ENCODE data around the gene SMCHD1. TPM values are rescaled to one million over a fixed set of nuclear protein-coding genes. Genes with fewer than 3 reads are reported as not detected.

SMCHD1 gene
- polyA plus RNA-seq, 2 of the 4 experiments (the other 2 are of a cell fraction): 15.5 to 25.5 TPM

- ChIA-PET POLR2A (no interaction called here), CTCF (no interaction called here)
- Histone ChIP-seq H3K27ac (no peak overlapping the region), H3K4me3 (no peak overlapping the region), H3K4me2 (no peak overlapping the region), H3K4me1 (no peaks in the 10 kb centered on the region), H3K9me3 (no peaks in the 10 kb centered on the region)
- FAIRE-seq: no peak
- no peak for TF ChIP-seq MAZ (IDR thresholded peaks at IDR 0.05; ENCODE audit: borderline replicate concordance, low read depth, low read length)
- TF ChIP-seq CBX8 (IDR thresholded peaks at IDR 0.05): no peak
- TF ChIP-seq HES2 (IDR thresholded peaks at IDR 0.05): no peak
- TF ChIP-seq TFCP2L1 (CRISPR knock-in tag; IDR thresholded peaks at IDR 0.05): no peak
- no peak for TF ChIP-seq FOSL2 (IDR thresholded peaks at IDR 0.05)
- TF ChIP-seq FOSL2 (CRISPR knock-in tag; IDR thresholded peaks at IDR 0.05): no peak
- TF ChIP-seq PBX3 (IDR thresholded peaks at IDR 0.05): no peak
- TF ChIP-seq MYC (IDR thresholded peaks at IDR 0.05; ENCODE audit: borderline replicate concordance, low read length): no peak
- no peak for TF ChIP-seq POLR2AphosphoS2 (conservative IDR thresholded peaks at IDR 0.05; ENCODE audit: low read length)
- no peak for TF ChIP-seq HDAC2 (IDR thresholded peaks at IDR 0.05)
- TF ChIP-seq CBX2 (IDR thresholded peaks at IDR 0.05; ENCODE audit: borderline replicate concordance, low read depth): no peak
- TF ChIP-seq CEBPB (IDR thresholded peaks at IDR 0.05): no peak
- no peak for TF ChIP-seq ELK1 (IDR thresholded peaks at IDR 0.05; ENCODE audit: low read depth, low read length)
- TF ChIP-seq RARB (CRISPR knock-in tag; IDR thresholded peaks at IDR 0.05): no peak
- TF ChIP-seq HOXB13 (CRISPR knock-in tag; IDR thresholded peaks at IDR 0.05; ENCODE audit: low read depth): no peak
- no peak for TF ChIP-seq NR3C1 (IDR thresholded peaks at IDR 0.05)
- no peak for TF ChIP-seq GATA3 (IDR thresholded peaks at IDR 0.05; ENCODE audit: borderline replicate concordance)
- TF ChIP-seq BHLHE40 (IDR thresholded peaks at IDR 0.05; ENCODE audit: low read depth, low read length): no peak
- no peak for TF ChIP-seq RNF2 (IDR thresholded peaks at IDR 0.05; ENCODE audit: borderline replicate concordance, low read depth)
- TF ChIP-seq POLR2A (IDR thresholded peaks at IDR 0.05; ENCODE audit: low read length): no peak
- no peak for TF ChIP-seq CHD2 (IDR thresholded peaks at IDR 0.05; ENCODE audit: low read length, partially characterized antibody)
- 96% methylated on average over 5 of the region's 5 CpGs for WGBS (ENCODE audit: missing lambda C conversion rate)
- DNase-seq (ENCODE audit: low read depth in 1 of 2, low spot score in 1 of 2): no peak
- ATAC-seq: no peak
These were observed 61.9 kb downstream of the SMCHD1 start for GRCh38 chr18:2717407-2717806.

- 93% methylated on average over 1 of the region's 2 CpGs for WGBS (ENCODE audit: missing lambda C conversion rate)
- DNase-seq (ENCODE audit: low read depth in 1 of 2, low spot score in 1 of 2) (no peak), ATAC-seq (no peak), FAIRE-seq (no peak)
- POLR2A ChIA-PET: no interaction called here
- Histone ChIP-seq H3K9me3 (no peaks in the 10 kb centered on the region), H3K4me2 (no peak overlapping the region), H3K4me1 (no peaks in the 10 kb centered on the region), H3K27ac (no peak overlapping the region), H3K4me3 (no peak overlapping the region)
- TF ChIP-seq HOXB13 (CRISPR knock-in tag; IDR thresholded peaks at IDR 0.05; ENCODE audit: low read depth) (no peak), SREBF2 (IDR thresholded peaks at IDR 0.05) (no peak), CBX2 (IDR thresholded peaks at IDR 0.05; ENCODE audit: borderline replicate concordance, low read depth) (no peak), MYC (IDR thresholded peaks at IDR 0.05; ENCODE audit: borderline replicate concordance, low read length) (no peak), CBX8 (IDR thresholded peaks at IDR 0.05) (no peak), HDAC2 (IDR thresholded peaks at IDR 0.05) (no peak), RFX5 (IDR thresholded peaks at IDR 0.05) (no peak), PHF8 (IDR thresholded peaks at IDR 0.05; ENCODE audit: borderline replicate concordance, low read depth) (no peak), POLR2A (IDR thresholded peaks at IDR 0.05; ENCODE audit: low read length) (no peak), TFCP2L1 (CRISPR knock-in tag; IDR thresholded peaks at IDR 0.05) (no peak), POLR2AphosphoS2 (conservative IDR thresholded peaks at IDR 0.05; ENCODE audit: low read length) (no peak), CHD2 (IDR thresholded peaks at IDR 0.05; ENCODE audit: low read length, partially characterized antibody) (no peak), ELK1 (IDR thresholded peaks at IDR 0.05; ENCODE audit: low read depth, low read length) (no peak), CEBPB (IDR thresholded peaks at IDR 0.05) (no peak), NR3C1 (IDR thresholded peaks at IDR 0.05) (no peak), GATA3 (IDR thresholded peaks at IDR 0.05; ENCODE audit: borderline replicate concordance) (no peak)
- CTCF ChIA-PET: no interaction called here
These were observed 63.5 kb downstream of the SMCHD1 start for GRCh38 chr18:2719040-2719439.

Measured in A549 (cell line).